Testis (tissue), 3 donors: ENCODE measurements around the gene MMADHC. TPM values are rescaled to one million over a fixed set of nuclear protein-coding genes. Genes with fewer than 3 reads are reported as not detected.

Experiments used
- DNase-seq: peaks from one replicate; pipeline ENCODE4 v3.0.0-alpha.2; 2019
- H3K27ac ChIP-seq, 2 donors: fragments of 200-600 bp; sonication (generic); one replicate each; pipeline ENCODE4 v1.5.1; 2019
- H3K27me3 ChIP-seq: fragments of 200-600 bp; sonication (generic); one replicate; pipeline ENCODE4 v1.5.1; 2019
- H3K36me3 ChIP-seq: fragments of 200-600 bp; sonication (generic); one replicate; pipeline ENCODE4 v1.5.1; 2017; ENCODE audit warnings: low read depth; ENCODE audit errors: missing control alignments
- H3K4me1 ChIP-seq: fragments of 200-600 bp; sonication (generic); one replicate; pipeline ENCODE4 v1.5.1; 2019
- H3K4me3 ChIP-seq, 2 donors: fragments of 200-600 bp; sonication (generic); one replicate each; pipeline ENCODE4 v1.5.1; 2017 to 2019
- H3K9me3 ChIP-seq: fragments of 200-600 bp; sonication (generic); one replicate; pipeline ENCODE4 v1.5.1; 2017
- CTCF ChIP-seq, 3 experiments: fragments of 450-650 bp in 2 of 3; fragments of 200-600 bp in 1 of 3; sonication (generic) in 1 of 3; IDR thresholded peaks; one replicate each; pipeline ENCODE4 v1.5.1; 2016 to 2019; ENCODE audit warnings: antibody characterized with exemption in 3 of 3, mild to moderate bottlenecking in 2 of 3, moderate library complexity in 1 of 3
- POLR2A ChIP-seq: fragments of 450-650 bp; IDR thresholded peaks from one replicate; pipeline ENCODE4 v1.6.1; 2017; ENCODE audit warnings: antibody characterized with exemption, mild to moderate bottlenecking, moderate library complexity
- WGBS, 2 donors: methylation state at CpG; one replicate each; pipeline ENCODE4 v1.1.5; 2018; 5-methylcytosine and 5-hydroxymethylcytosine counted together
- intact Hi-C: fragments of 100-400 bp; cut with DNase I; formaldehyde crosslinking; loops from one replicate; pipeline ENCODE4 v1.15.1; 2023; ENCODE audit warnings: low total_unique reads
- polyA plus RNA-seq: library from polyadenylated mRNA; stranded (reverse); fragments of 350-450 nt; fragmentation: Illumina TruSeq; extraction: RNeasy Lipid Tissue Mini Kit (QIAGEN cat#74804); gene quantifications from one replicate; pipeline ENCODE4 v1.2.3, GENCODE V29; 2014; ENCODE audit warnings: low read depth, low replicate concordance; ENCODE audit not compliant: insufficient read depth
- total RNA-seq, 2 donors: library from RNA; depleted of rRNA; stranded (reverse); fragments of >200 nt; gene quantifications; one replicate each; pipeline ENCODE4 v1.2.3, GENCODE V29; 2016

Gene MMADHC
- total and polyA plus RNA-seq, 3 donors from 2014 or later = 46.2 to 133 (median 55.3) TPM

DNA sequence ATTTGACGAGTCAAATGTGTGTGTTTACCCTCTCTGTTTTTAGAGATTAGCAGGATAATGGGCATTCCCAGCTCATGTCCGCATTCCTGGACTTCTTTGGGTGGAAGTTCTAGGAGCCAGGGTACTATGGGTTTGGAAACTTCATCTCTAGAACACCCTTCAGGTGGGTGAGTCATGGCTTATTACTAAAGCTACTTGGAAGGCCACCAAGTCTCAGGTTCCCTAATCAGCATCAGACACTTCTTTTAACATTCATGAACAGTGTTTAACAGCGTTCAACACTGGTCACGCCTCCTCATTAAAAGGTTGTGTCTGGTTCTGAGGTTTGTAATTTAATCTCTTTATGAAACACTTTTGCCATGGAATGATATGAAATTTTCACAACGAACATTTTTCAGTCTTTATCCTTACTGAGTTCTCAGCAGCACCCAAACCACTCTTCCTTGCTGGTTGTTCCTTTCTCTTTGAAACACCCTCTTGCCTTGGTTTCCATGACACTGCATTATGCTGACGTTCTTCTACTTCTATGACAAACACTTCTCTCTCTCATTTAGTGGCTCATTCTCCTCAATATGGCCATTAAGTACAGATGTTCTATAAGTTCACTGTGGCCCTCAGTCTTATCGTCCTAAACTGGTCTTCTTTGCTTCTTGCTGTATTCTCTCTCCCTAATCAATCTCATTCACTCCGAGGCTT is 49.3 kb downstream of the MMADHC start:
- Histone ChIP-seq H3K4me1 (no peaks in the 10 kb centered on the region), H3K27me3 (no peaks in the 10 kb centered on the region), H3K9me3 (no peaks in the 10 kb centered on the region), H3K36me3 (no peaks in the 10 kb centered on the region), H3K4me3 (no peak overlapping the region), H3K27ac (no peak overlapping the region)
- DNase-seq = no peak
- 76 to 83% methylated on average over 7 to 8 of the region's 8 CpGs for WGBS, 2 donors
- intact Hi-C loops = no loop called here
- TF ChIP-seq POLR2A = no peak

GRCh38 chr2:149537092-149537726 is 50.4 kb downstream of the MMADHC start:
- Histone ChIP-seq H3K36me3 (no peaks in the 10 kb centered on the region), H3K9me3 (no peaks in the 10 kb centered on the region), H3K4me1 (no peaks in the 10 kb centered on the region), H3K27me3 (no peaks in the 10 kb centered on the region), H3K27ac (no peak overlapping the region), H3K4me3 (no peak overlapping the region)
- WGBS, 2 donors = 0 to 2% methylated on average over 1 of the region's 1 CpG
- intact Hi-C loops = no loop called here
- TF ChIP-seq CTCF (IDR thresholded peaks at IDR 0.05) (no peak), POLR2A (no peak)
- DNase-seq = no peak

- no peaks in the 10 kb centered on the region for H3K4me1 ChIP-seq
- H3K4me3 ChIP-seq = no peak overlapping the region
- DNase-seq = no peak
- H3K27me3 ChIP-seq = no peaks in the 10 kb centered on the region
- H3K9me3 ChIP-seq = no peaks in the 10 kb centered on the region
- no peak for TF ChIP-seq POLR2A
- no peak for TF ChIP-seq CTCF (IDR thresholded peaks at IDR 0.05)
- H3K36me3 ChIP-seq = no peaks in the 10 kb centered on the region
- intact Hi-C loops = no loop called here
- H3K27ac ChIP-seq = no peak overlapping the region
These were observed 50.9 kb downstream of the MMADHC start for GRCh38 chr2:149536649-149537048.

DNA sequence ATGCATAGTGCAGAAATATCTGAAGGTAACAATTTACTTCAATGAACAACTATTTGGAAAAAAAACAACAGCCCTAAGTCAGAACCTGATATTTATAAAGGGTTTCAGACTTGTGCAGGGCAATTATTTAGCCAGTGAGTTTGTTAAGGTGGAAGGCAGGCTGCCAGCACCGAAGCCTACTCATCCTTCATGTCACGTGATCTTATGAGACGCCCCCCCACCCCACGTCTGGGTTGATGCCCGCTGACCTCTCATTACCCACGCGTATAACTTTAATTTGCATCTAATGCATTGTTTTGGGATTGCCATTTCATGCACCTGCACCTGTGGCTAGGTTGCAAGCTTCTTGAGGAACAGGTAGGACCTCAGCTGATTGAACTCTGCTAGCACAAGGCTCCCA is 52.9 kb downstream of the MMADHC start:
- no peaks in the 10 kb centered on the region for H3K4me1 ChIP-seq
- H3K9me3 ChIP-seq = no peaks in the 10 kb centered on the region
- TF ChIP-seq POLR2A (no peak), CTCF (IDR thresholded peaks at IDR 0.05) (no peak)
- no peaks in the 10 kb centered on the region for H3K36me3 ChIP-seq
- no peaks in the 10 kb centered on the region for H3K27me3 ChIP-seq
- H3K27ac ChIP-seq = no peak overlapping the region
- H3K4me3 ChIP-seq = no peak overlapping the region
- DNase-seq = no peak
- intact Hi-C loops = no loop called here
- WGBS, 2 donors = 67 to 85% methylated on average over 7 of the region's 7 CpGs

DNA sequence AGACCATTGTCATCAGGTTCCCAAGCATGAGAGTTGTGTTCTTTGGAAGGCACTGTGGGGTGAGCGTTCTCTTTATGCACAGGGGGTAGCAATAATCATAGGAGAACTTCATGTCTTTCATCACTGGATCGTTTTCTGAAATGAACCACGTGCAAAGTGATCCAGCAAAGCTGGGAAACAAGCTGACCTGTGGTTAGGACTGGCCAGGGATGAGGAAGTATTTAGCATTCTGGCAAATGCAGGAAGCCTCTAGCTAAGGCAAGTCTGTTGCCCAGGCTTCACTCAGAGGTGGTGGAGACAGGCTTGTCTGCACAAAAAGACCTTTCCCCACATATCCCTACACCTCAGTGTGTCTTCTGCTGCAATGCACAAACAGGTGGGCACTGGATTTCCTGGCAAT is 58.6 kb downstream of the MMADHC start:
- no peaks in the 10 kb centered on the region for H3K36me3 ChIP-seq
- H3K27me3 ChIP-seq = no peaks in the 10 kb centered on the region
- no peaks in the 10 kb centered on the region for H3K9me3 ChIP-seq
- H3K4me3 ChIP-seq = no peak overlapping the region
- TF ChIP-seq CTCF (IDR thresholded peaks at IDR 0.05) = no peak
- no peak for TF ChIP-seq POLR2A
- intact Hi-C loops = no loop called here
- WGBS, 2 donors = 49 to 57% methylated on average over 3 of the region's 3 CpGs
- no peaks in the 10 kb centered on the region for H3K4me1 ChIP-seq
- H3K27ac ChIP-seq = no peak overlapping the region
- DNase-seq = no peak
